Stimulated activated CD4-positive, alpha-beta T cell treated with anti-CD3 and anti-CD28 coated beads, Interleukin-2, amount 100 ng/mL, for 48 hours (primary cell): ENCODE data around the gene GPRIN3.

Source experiments
- DNase-seq, 2 donors: peaks; one replicate each; pipeline ENCODE4 v3.0.0-alpha.2; 2020

The GPRIN3 gene

GRCh38 chr4:89307446-89308160 is at the start of gene GPRIN3:
Gene GPRIN3 (minus strand): TSS chr4:89307800. CDS start chr4:89250110, 57,690 bp downstream.
- DNase-seq, result peak; percentile 50 to 51

DNA sequence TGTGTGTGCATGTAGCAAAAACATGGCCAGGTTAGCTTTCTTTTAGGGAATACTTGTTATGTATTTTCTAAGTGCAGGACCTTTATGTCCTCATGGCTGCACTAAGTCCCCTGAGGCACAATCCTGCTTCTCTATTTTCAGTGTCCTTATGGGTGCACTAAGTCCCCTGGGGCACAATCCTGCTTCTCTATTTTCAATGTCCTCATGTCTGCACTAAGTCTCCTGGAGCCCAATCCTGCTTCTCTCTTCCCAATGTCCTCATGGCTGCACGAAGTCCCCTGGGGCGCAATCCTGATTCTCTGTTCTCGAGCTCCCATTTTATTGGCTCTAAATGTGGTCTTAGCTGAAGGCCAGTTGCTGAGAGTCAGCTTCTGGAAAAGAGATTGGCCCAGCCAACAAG is 49.7 kb upstream of the GPRIN3 start:
- DNase-seq, result no peak

DNA sequence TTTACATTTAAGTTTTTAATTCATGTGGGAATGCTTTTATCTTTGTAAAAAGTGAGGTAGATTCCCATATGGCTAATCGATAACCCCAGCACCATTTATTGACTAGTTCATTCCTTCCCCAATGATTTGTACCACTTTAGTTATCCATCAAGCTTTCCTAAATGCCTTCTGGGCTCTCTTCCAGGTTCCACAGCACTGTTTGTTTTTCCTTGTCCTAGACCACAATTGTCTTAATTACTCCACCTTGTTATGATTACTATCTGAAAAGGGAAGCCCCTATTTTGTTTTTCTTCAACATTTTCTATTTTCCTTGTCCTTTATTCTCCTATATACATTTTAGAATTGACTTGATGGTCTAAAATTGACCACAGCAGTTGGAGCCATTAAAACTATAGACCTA is 48.5 kb upstream of the GPRIN3 start:
- no peak for DNase-seq

GRCh38 chr4:89353514-89353913 is 45.9 kb upstream of the GPRIN3 start:
- no peak for DNase-seq

- no peak for DNase-seq
Observed at GRCh38 chr4:89352541-89352940, 44.9 kb upstream of the GPRIN3 start.

- no peak for DNase-seq
Observed at GRCh38 chr4:89351201-89351600, 43.6 kb upstream of the GPRIN3 start.

GRCh38 chr4:89347363-89348025 is 39.9 kb upstream of the GPRIN3 start:
- no peak for DNase-seq

- DNase-seq, result no peak
Observed at GRCh38 chr4:89344571-89344970, 37.0 kb upstream of the GPRIN3 start.

DNA sequence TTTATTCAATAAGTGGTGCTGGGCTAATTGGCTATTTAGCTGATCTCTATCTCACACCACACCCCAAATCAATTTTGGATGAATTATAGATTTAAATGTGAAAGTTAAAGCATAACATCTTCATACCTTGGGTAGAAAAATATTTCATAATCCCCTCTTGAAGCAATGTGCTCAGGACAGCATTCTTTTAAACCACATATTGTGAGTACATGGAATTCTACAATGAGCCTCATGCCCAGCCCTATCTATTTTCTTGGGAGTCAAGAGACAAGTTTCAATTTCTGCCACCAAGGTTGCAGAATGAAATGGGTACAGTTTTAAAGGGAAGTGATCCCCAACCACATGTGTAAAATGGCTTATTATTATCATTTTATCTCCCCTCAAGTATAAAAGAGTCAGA is 30.6 kb upstream of the GPRIN3 start:
- DNase-seq, result no peak

DNA sequence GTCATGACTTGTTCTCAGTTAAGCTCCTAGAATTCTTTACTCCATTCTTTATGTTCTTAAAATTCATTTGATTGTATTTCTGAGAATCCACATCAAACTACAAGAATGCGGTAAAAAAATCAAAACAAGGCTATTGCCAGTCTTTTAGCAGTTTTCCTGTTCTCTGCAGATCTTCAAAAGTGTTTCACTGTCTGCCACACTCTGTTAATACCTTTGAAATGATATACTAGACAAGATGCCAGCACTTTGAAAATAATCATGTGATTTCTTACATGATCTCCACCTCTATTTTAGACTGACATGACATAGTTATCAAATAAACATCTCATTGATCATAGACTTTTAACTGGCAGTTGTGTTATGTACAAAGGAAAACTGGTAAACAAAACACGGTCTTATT is 30.1 kb upstream of the GPRIN3 start:
- no peak for DNase-seq

- DNase-seq, result no peak
Observed at GRCh38 chr4:89336818-89337420, 29.3 kb upstream of the GPRIN3 start.

- no peak for DNase-seq
Observed at GRCh38 chr4:89334830-89335229, 27.2 kb upstream of the GPRIN3 start.

DNA sequence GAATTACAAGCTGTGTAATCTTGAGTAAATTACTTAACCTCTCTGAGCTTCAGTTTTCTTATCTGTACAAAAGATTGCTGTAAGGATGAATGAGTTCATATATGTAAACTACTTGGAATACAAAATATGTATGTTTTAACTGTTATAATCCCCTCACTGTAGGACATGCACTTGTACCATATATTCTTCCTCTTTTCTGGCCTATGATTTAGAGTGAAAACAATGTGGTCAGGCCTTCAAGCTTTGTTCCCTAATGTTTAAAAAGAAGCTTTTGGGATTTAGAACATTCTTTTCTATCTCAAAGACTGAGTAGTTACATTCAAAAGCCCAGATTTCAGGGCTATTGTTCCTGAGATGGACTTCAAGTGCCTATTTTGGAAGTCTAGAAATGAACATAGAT is 26.7 kb upstream of the GPRIN3 start:
- DNase-seq, result no peak

GRCh38 chr4:89331686-89332544 is 24.3 kb upstream of the GPRIN3 start:
- DNase-seq, result no peak

DNA sequence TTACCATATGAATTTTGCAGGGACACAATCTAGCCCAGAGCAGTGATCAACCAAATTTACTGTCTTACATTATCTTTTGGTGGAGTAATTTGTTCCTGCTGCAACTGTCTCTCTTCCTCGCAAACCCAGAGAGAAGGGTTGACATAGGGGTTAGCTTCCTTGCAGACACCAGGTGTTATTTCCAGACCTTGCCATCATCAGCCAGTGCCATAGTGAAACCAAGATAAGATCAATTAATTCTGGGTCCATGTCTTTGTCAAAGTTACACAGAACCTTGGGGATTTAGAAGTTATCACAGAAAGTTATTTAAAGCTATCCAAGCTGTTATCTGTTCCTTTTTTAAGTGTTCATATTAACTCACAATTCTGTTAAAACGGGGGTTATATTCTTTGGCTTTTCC is 23.6 kb upstream of the GPRIN3 start:
- no peak for DNase-seq

DNA sequence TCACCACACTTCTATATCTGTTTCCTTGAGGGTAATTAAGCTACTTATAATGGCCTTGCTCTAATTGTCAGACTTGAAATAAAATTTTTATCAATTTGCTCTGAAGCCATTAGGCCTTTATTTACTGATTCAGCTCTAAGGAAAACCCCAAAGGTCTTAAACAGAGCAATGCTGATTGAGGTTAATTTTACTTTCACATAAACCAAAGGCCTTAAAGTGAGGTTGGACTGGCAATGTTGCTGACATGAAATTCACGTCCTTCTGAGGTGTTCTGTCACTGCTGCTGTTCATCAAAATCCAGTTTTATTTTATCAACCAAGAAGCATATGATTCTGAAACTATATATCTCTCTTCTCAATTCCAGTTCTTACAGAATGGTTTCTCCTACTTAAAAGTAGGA is 21.7 kb upstream of the GPRIN3 start:
- no peak for DNase-seq

- DNase-seq, result no peak
Observed at GRCh38 chr4:89324671-89325070, 17.1 kb upstream of the GPRIN3 start.

GRCh38 chr4:89322671-89323070 is 15.1 kb upstream of the GPRIN3 start:
- DNase-seq, result no peak

- no peak for DNase-seq
Observed at GRCh38 chr4:89319756-89320155, 12.2 kb upstream of the GPRIN3 start.

- no peak for DNase-seq
Observed at GRCh38 chr4:89316931-89317366, 9.3 kb upstream of the GPRIN3 start.

DNA sequence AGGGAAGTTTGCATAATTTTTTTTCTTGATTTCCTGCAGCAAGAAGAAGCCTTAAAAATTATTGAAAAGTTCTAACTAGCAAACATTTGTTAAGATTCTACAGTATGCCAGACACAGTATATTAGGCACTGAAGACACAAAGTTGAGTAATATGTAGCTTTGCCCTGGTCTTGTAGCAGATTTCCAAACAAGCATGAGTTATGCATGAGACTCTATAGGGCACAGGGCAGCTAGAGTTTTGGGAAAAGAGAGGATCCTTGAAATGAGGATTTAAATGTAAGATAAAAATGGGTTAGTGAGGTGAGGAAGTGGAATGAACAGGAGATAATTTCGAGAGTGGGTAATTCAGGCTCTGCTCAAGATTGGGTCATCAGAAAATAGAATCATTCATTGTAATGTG is 8.6 kb upstream of the GPRIN3 start:
- no peak for DNase-seq

DNA sequence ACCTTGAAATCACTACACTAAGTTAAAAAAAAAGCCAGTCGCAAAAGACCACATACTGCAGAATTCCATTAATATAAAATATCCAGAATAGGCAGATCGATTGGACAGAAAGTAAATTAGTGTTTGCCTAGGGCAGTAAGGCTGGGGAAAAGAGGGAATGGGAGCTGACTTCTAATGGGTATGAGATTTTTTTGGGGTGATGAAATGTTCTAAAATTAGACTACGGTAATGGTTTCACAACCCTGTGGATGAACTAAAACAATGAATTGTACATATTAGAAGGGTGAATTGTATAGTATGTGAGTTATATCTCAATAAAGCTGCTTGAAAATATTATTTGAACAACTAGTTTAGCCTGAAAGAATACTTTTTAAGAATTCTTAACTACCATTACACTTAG is 6.7 kb upstream of the GPRIN3 start:
- DNase-seq, result no peak

- DNase-seq, result no peak
Observed at GRCh38 chr4:89312066-89312465, 4.5 kb upstream of the GPRIN3 start.
